HepG2 (cell line): ENCODE results near the gene MTMR4. TPM values are rescaled to one million over a fixed set of nuclear protein-coding genes. Genes with fewer than 3 reads are reported as not detected.
A peak's percentile ranks its signal among the peaks of the same experiment; 100 is the strongest.

Source experiments
- HNRNPK ChIP-seq: fragments of 200-400 bp; formaldehyde crosslinking; IDR thresholded peaks from 2 replicates; pipeline ENCODE4 v1.6.1; 2018; ENCODE audit warnings: low read length, low read depth, moderate library complexity, mild to moderate bottlenecking; ENCODE audit not compliant: poor library complexity, severe bottlenecking
- ZHX2 ChIP-seq, 2 experiments: sonication (generic) in 1 of 2; formaldehyde crosslinking in 1 of 2; IDR thresholded peaks; 2 replicates each; pipeline versions ENCODE4 v1.6.1 to v1.9.0; 2014 to 2022; ENCODE audit warnings: antibody characterized with exemption in 1 of 2, borderline replicate concordance in 1 of 2, inconsistent platforms in 1 of 2, low read depth in 1 of 2, missing genetic modification reagents in 1 of 2
- polyA plus RNA-seq, 8 experiments: library from polyadenylated mRNA; depleted of rRNA in 3 of 8; stranded (reverse) in 7 of 8; unstranded in 1 of 8; fragments of >200 nt; fragmentation: Illumina TruSeq in 4 of 8; extraction: Trizol in 4 of 8; gene quantifications; 2 replicates each; pipeline versions ENCODE4 v1.2.1 to v1.2.3, GENCODE V29; 2011 to 2016; ENCODE audit warnings: low read depth in 4 of 8, missing spikeins in 1 of 8, mixed read lengths in 1 of 8; ENCODE audit not compliant: insufficient read depth in 1 of 8
- total RNA-seq, 5 experiments: library from RNA; depleted of rRNA; stranded (reverse); fragments of >200 nt; fragmentation: Illumina TruSeq; extraction: Trizol; gene quantifications; 2 replicates each; pipeline ENCODE4 v1.2.3, GENCODE V29; 2016; ENCODE audit warnings: low read depth in 1 of 5
- TF ChIP-seq, protein P1 (sequence below): sonication (generic); formaldehyde crosslinking; IDR thresholded peaks from 2 replicates; pipeline ENCODE4 v1.8.1; 2023; ENCODE audit warnings: mild to moderate bottlenecking, missing genetic modification reagents

MTMR4 gene
- total and polyA plus RNA-seq, 2 of the 13 experiments (the other 11 are each of a cell fraction or from before 2014, with no cell fraction given) = 62.5 to 65.1 TPM

DNA sequence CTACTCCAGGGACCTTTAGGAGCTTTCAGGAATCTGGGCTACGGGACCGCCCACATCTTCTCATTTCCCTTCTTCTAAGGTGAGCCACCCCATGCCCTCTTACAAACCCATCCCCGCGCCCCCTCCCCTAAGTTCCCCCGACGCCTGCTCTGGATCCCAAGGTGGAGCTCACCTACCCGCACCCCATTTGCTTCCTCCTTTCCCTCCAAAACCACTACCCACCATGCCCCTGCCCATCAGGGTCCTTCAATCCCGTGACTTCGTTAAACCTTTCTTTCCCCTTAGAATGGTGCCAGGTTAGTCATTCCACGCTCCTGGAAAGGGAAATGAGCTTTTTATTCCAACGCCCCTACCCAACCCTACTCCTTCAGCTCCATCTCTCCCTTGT is 326 bp upstream of the MTMR4 start (continued):
- TF ChIP-seq HNRNPK = peak; percentile 42
- TF ChIP-seq ZHX2 (IDR thresholded peaks at IDR 0.05; ENCODE audit: low read depth) = 0 out of 2 replicates have a peak, but pooled peaks have one; percentile 6
- TF ChIP-seq ZHX2 (CRISPR knock-in tag; IDR thresholded peaks at IDR 0.05; ENCODE audit: borderline replicate concordance) = no peak
- TF ChIP-seq, protein P1, sequence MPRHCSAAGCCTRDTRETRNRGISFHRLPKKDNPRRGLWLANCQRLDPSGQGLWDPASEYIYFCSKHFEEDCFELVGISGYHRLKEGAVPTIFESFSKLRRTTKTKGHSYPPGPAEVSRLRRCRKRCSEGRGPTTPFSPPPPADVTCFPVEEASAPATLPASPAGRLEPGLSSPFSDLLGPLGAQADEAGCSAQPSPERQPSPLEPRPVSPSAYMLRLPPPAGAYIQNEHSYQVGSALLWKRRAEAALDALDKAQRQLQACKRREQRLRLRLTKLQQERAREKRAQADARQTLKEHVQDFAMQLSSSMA (CRISPR knock-in tag) = 0 out of 2 replicates have a peak, but pooled peaks have one; percentile 4
